Gastroesophageal sphincter (tissue), 4 donors: ENCODE data around the gene NSD2. TPM values are rescaled to one million over a fixed set of nuclear protein-coding genes. Genes with fewer than 3 reads are reported as not detected.

Source experiments
- ATAC-seq: fragments of 150-250 bp; one replicate; pipeline ENCODE4 v1.9.1; 2016; ENCODE audit warnings: mild to moderate bottlenecking, moderate library complexity
- H3K27ac ChIP-seq, 4 donors: fragments of 200-600 bp; sonication (generic) in 3 of 4; 1 replicate in 3 of 4; 2 replicates in 1 of 4; pipeline ENCODE4 v1.5.1; 2016 to 2019
- H3K27me3 ChIP-seq: fragments of 200-600 bp; sonication (generic); one replicate; pipeline ENCODE4 v1.5.1; 2019
- H3K36me3 ChIP-seq, 2 donors: fragments of 200-600 bp; sonication (generic); one replicate each; pipeline ENCODE4 v1.5.1; 2019; ENCODE audit warnings: control low read depth in 1 of 2
- H3K4me1 ChIP-seq, 3 donors: fragments of 200-600 bp; sonication (generic); 1 replicate in 2 of 3; 2 replicates in 1 of 3; pipeline ENCODE4 v1.5.1; 2016 to 2019; ENCODE audit warnings: control low read depth in 2 of 3
- H3K4me3 ChIP-seq, 2 donors: fragments of 200-600 bp; sonication (generic); one replicate each; pipeline ENCODE4 v1.5.1; 2019; ENCODE audit warnings: mild to moderate bottlenecking in 1 of 2, moderate library complexity in 1 of 2
- H3K9me3 ChIP-seq, 3 donors: fragments of 200-600 bp; sonication (generic); one replicate each; pipeline ENCODE4 v1.5.1; 2017 to 2019; ENCODE audit warnings: control low read depth in 2 of 3
- EP300 ChIP-seq: sonication (generic); formaldehyde crosslinking; IDR thresholded peaks from one replicate; pipeline ENCODE4 v1.6.1; 2017; ENCODE audit warnings: antibody characterized with exemption, mild to moderate bottlenecking
- POLR2A ChIP-seq, 2 donors: fragments of 450-650 bp; IDR thresholded peaks; one replicate each; pipeline ENCODE4 v1.6.1; 2017; ENCODE audit warnings: antibody characterized with exemption in 2 of 2, mild to moderate bottlenecking in 2 of 2, moderate library complexity in 1 of 2
- POLR2AphosphoS5 ChIP-seq: sonication (generic); formaldehyde crosslinking; IDR thresholded peaks from one replicate; pipeline ENCODE4 v1.6.1; 2017; ENCODE audit warnings: antibody characterized with exemption
- WGBS, 2 donors: methylation state at CpG; one replicate each; pipeline ENCODE4 v1.1.5; 2018; ENCODE audit warnings: low coverage in 1 of 2; 5-methylcytosine and 5-hydroxymethylcytosine counted together
- total RNA-seq, 4 donors: library from RNA; depleted of rRNA; stranded (reverse); fragments of >200 nt; gene quantifications; one replicate each; pipeline ENCODE4 v1.1.0, GENCODE V29; 2016
- TF ChIP-seq, protein P1 (sequence below), 4 experiments: fragments of 200-600 bp in 2 of 4; fragments of 450-650 bp in 2 of 4; sonication (generic) in 1 of 4; IDR thresholded peaks; one replicate each; pipeline ENCODE4 v1.5.1; 2017 to 2019; ENCODE audit warnings: antibody characterized with exemption in 4 of 4, mild to moderate bottlenecking in 2 of 4, moderate library complexity in 2 of 4

NSD2 gene
- total RNA-seq, 4 donors from 2014 or later: 37.8 to 47.3 (median 39.4) TPM

DNA sequence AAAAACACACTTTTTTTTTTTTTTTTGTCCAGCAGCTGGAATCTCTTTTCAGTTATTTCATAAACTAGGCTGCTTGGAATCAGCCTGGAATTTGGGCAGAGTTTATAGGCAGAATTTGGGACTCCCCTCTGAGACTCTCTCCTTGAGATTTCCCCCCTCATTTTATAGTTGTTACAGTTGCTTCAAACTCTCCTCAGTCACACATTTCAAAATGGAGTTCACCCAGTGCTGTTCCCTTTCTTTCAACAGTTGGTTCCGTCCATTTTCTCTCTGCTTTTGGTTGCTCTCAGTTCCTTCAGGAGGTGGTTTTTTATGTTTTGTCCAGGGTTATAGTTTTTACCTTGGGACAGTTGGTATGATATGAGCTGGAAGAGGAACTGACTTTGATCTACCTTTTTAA is 27.5 kb downstream of the NSD2 start:
- Histone ChIP-seq H3K4me1 (peaks cover 0 to 4% (median 0%) of the 10 kb centered on the region in 3 donors), H3K36me3 (peaks cover 0 to 31% of the 10 kb centered on the region in 2 donors), H3K27ac (no peak overlapping the region), H3K9me3 (no peaks in the 10 kb centered on the region), H3K4me3 (no peak overlapping the region), H3K27me3 (no peaks in the 10 kb centered on the region)
- TF ChIP-seq, protein P1, sequence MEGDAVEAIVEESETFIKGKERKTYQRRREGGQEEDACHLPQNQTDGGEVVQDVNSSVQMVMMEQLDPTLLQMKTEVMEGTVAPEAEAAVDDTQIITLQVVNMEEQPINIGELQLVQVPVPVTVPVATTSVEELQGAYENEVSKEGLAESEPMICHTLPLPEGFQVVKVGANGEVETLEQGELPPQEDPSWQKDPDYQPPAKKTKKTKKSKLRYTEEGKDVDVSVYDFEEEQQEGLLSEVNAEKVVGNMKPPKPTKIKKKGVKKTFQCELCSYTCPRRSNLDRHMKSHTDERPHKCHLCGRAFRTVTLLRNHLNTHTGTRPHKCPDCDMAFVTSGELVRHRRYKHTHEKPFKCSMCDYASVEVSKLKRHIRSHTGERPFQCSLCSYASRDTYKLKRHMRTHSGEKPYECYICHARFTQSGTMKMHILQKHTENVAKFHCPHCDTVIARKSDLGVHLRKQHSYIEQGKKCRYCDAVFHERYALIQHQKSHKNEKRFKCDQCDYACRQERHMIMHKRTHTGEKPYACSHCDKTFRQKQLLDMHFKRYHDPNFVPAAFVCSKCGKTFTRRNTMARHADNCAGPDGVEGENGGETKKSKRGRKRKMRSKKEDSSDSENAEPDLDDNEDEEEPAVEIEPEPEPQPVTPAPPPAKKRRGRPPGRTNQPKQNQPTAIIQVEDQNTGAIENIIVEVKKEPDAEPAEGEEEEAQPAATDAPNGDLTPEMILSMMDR (IDR thresholded peaks at IDR 0.05): no peak
- no peak for TF ChIP-seq POLR2AphosphoS5
- no peak for TF ChIP-seq POLR2A (IDR thresholded peaks at IDR 0.05)
- TF ChIP-seq EP300: no peak
- 50% methylated on average over 1 of the region's 1 CpG; no CpG with 5 or more reads in 1 of the 2 donors for WGBS, 2 donors
- no peak for ATAC-seq

DNA sequence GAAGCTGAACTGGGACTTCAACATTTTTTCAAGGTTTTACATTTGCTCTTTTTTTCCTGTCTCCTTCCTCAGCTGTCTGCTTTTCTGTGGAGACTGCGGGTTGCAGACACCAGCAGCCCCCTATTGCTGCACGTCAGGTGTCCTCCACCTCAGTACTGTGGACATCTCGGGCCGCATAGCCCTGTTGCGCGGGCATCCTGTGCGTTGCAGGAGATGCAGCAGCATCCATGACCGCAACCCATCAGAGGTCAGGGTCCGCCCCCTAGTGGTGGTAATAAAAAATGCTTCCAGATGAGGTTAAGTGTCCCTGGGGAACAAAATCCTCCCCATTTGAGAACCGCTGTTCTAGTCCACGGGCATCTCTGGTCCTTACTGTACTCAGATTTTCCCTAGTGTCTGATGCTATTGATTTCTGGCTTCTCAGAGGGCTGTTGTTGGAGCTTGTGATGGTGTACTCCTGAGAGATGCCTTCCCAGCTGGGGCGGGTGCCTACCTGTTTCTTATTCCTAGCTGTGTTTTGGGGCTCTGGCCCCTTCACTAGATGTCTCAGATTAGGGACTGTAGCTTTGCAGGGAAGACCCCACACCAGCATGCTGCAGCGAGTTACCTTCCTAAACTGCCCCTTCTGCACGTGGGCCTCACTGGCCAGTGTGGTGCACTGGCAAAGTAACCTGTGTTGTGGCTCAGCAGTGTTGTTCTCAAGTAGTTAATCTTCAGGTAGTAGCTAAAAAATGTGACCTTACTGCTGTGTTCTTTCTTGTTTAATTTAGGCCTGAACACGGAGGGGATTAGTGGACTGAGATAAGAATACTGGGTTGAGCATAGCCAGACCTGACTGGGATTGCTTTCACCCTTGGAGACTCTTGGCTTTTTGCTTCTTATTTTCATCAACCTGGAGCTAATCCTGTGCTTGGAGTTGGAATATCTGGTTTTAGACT is 28.2 kb downstream of the NSD2 start:
- ATAC-seq: peak; percentile 85
- Histone ChIP-seq H3K27me3 (no peaks in the 10 kb centered on the region), H3K4me1 (peaks cover 0 to 4% (median 0%) of the 10 kb centered on the region in 3 donors), H3K4me3 (no peak overlapping the region), H3K9me3 (no peaks in the 10 kb centered on the region), H3K27ac (no peak overlapping the region), H3K36me3 (peaks cover 0 to 38% of the 10 kb centered on the region in 2 donors)
- TF ChIP-seq POLR2A (IDR thresholded peaks at IDR 0.05) (no peak), POLR2AphosphoS5 (no peak), EP300 (no peak)
- TF ChIP-seq, protein P1 (IDR thresholded peaks at IDR 0.05): peak; percentile 83 to 92 (median 86)
- WGBS, 2 donors: 0 to 15% methylated on average over 3 to 4 of the region's 15 CpGs

DNA sequence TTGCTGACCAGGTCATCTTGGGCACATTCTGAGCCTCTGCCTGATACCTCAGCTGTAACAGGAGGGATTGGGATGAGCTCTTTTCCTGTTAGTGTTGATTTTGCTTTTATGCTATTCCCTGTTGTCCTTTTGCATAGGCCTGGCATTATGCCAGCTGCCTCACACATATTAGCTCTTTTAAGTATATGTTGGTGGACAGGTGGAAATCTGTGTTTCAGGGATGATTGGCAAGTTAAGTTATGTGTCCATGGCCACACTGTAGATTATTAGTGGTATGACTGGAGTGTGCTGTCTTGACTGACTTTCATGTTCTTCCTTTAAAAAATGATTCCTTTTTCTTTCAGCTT is 28.9 kb downstream of the NSD2 start:
- Histone ChIP-seq H3K4me1 (peaks cover 0 to 4% (median 0%) of the 10 kb centered on the region in 3 donors), H3K27me3 (no peaks in the 10 kb centered on the region), H3K4me3 (no peak overlapping the region), H3K9me3 (no peaks in the 10 kb centered on the region), H3K27ac (no peak overlapping the region), H3K36me3 (peaks cover 0 to 45% of the 10 kb centered on the region in 2 donors)
- ATAC-seq: no peak
- TF ChIP-seq, protein P1 (IDR thresholded peaks at IDR 0.05): no peak
- TF ChIP-seq POLR2AphosphoS5: no peak
- no peak for TF ChIP-seq POLR2A (IDR thresholded peaks at IDR 0.05)
- no peak for TF ChIP-seq EP300

DNA sequence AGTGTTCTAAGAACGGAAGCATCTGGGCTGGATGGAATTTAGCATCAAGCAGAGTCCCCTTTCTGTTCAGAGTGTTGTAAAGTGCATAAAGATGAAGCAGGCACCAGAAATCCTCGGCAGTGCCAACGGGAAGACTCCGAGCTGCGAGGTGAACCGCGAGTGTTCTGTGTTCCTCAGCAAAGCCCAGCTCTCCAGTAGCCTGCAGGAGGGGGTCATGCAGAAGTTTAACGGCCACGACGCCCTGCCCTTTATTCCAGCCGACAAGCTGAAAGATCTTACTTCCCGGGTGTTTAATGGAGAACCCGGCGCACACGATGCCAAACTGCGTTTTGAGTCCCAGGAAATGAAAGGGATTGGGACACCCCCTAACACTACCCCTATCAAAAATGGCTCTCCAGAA is 29.4 kb downstream of the NSD2 start:
- Histone ChIP-seq H3K27me3 (no peaks in the 10 kb centered on the region), H3K4me3 (no peak overlapping the region), H3K27ac (no peak overlapping the region), H3K36me3 (peaks cover 0 to 50% of the 10 kb centered on the region in 2 donors), H3K4me1 (peaks cover 0 to 4% (median 0%) of the 10 kb centered on the region in 3 donors), H3K9me3 (no peaks in the 10 kb centered on the region)
- ATAC-seq: no peak
- TF ChIP-seq POLR2A (IDR thresholded peaks at IDR 0.05): no peak
- TF ChIP-seq POLR2AphosphoS5: no peak
- TF ChIP-seq EP300: no peak
- TF ChIP-seq, protein P1 (IDR thresholded peaks at IDR 0.05): no peak
- 79 to 84% methylated on average over 6 to 16 of the region's 16 CpGs for WGBS, 2 donors

DNA sequence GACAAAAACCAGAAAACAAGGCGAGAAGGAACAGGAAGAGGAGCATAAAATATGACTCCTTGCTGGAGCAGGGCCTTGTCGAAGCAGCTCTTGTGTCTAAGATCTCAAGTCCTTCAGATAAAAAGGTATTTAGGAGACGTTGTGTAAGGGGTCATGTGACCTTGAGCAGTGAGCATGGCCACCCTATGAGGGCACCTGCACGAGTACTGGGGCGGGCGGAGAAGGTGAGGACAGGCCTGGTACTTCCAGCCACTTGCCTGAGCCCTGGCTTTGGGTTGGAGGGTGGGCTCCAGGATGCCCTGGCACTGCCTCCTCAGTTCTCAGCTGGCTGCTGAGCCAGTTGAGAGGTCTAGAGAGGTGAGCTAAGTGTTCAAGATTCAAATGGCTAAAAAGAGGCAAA is 29.9 kb downstream of the NSD2 start:
- H3K4me3 ChIP-seq: no peak overlapping the region
- no peak for TF ChIP-seq POLR2A (IDR thresholded peaks at IDR 0.05)
- no peak for TF ChIP-seq POLR2AphosphoS5
- TF ChIP-seq, protein P1 (IDR thresholded peaks at IDR 0.05): no peak
- no peak for TF ChIP-seq EP300
- no peak overlapping the region for H3K27ac ChIP-seq
- ATAC-seq: no peak
- H3K27me3 ChIP-seq: no peaks in the 10 kb centered on the region
- no peaks in the 10 kb centered on the region for H3K9me3 ChIP-seq
- 86% methylated on average over 6 of the region's 6 CpGs; no CpG with 5 or more reads in 1 of the 2 donors for WGBS, 2 donors
- peaks cover 0 to 54% of the 10 kb centered on the region in 2 donors for H3K36me3 ChIP-seq
- peaks cover 0 to 4% (median 0%) of the 10 kb centered on the region in 3 donors for H3K4me1 ChIP-seq
